K562 (cell line): Measurements from ENCODE around the gene PBRM1. TPM values are rescaled to one million over a fixed set of nuclear protein-coding genes. Genes with fewer than 3 reads are reported as not detected.
A peak's percentile ranks its signal among the peaks of the same experiment; 100 is the strongest.

Experiments used
- ATAC-seq: fragments of 200-7000 bp; cut with Tn5 transposase; 3 replicates; pipeline ENCODE4 v1.9.1; 2020; ENCODE audit warnings: moderate library complexity
- BruUV-seq: library from RNA; stranded (reverse); fragments of 400-500 nt; replicated peaks from 2 replicates; lab custom pipeline; 2021; lab: Mats Ljungman, UMichigan
- CTCF ChIA-PET: fragments of 300-600 bp; formaldehyde crosslinking; extraction: SDS; loops from one replicate; lab custom pipeline; 2021; ENCODE audit warnings: low intra/inter-chr PET ratio; lab: Yijun Ruan, JAX
- POLR2A ChIA-PET: fragments of 300-600, 350-650 bp; sonication (Branson Sonifier 250); formaldehyde crosslinking; extraction: SDS; loops from one replicate; lab custom pipeline; 2021; ENCODE audit warnings: antibody characterized with exemption, inconsistent platforms; lab: Yijun Ruan, JAX
- DNase-seq, 4 experiments: peaks; one replicate each; pipeline versions ENCODE4 v3.0.0 to v3.0.0-alpha.2; 2011 to 2018; ENCODE audit warnings: low spot score in 3 of 4, mixed read lengths in 3 of 4; ENCODE audit errors: extremely low read depth in 1 of 4
- FAIRE-seq: peaks from 2 replicates; lab custom pipeline; 2011; peaks lifted over from hg19 to GRCh38; lab: Jason Lieb, UNC
- H2AFZ ChIP-seq: 2 replicates; pipeline ENCODE4 v1.6.0; 2011; ENCODE audit warnings: low read depth, low read length, control low read depth, inconsistent platforms
- H3K27ac ChIP-seq: fragments of 200-600 bp; 3 replicates; pipeline ENCODE4 v1.8.0; 2011; ENCODE audit warnings: low read depth, mild to moderate bottlenecking, control low read depth, inconsistent platforms, low read length, moderate library complexity, mixed read lengths; ENCODE audit errors: extremely low read depth
- H3K27me3 ChIP-seq, 2 experiments: fragments of 300-600 bp in 1 of 2; 2 replicates in 1 of 2; 3 replicates in 1 of 2; pipeline versions ENCODE4 v1.6.0 to v1.8.0; 2011; ENCODE audit warnings: inconsistent platforms in 2 of 2, low read length in 2 of 2, mild to moderate bottlenecking in 1 of 2, mixed read lengths in 1 of 2, moderate library complexity in 1 of 2; ENCODE audit not compliant: control insufficient read depth in 2 of 2, insufficient read depth in 2 of 2
- H3K36me3 ChIP-seq: fragments of 300-600 bp; 3 replicates; pipeline ENCODE4 v1.8.0; 2011; ENCODE audit warnings: mild to moderate bottlenecking, low read length, inconsistent platforms; ENCODE audit not compliant: control insufficient read depth, insufficient read depth
- H3K4me1 ChIP-seq, 2 experiments: fragments of 200-600 bp in 1 of 2; replicated peaks in 1 of 2; 2 replicates in 1 of 2; 3 replicates in 1 of 2; pipeline versions ENCODE4 v1.5.1 to v1.8.0; 2011; ENCODE audit warnings: inconsistent platforms in 2 of 2, low read length in 2 of 2, mild to moderate bottlenecking in 1 of 2, mixed read lengths in 1 of 2, moderate library complexity in 1 of 2; ENCODE audit not compliant: control insufficient read depth in 2 of 2, insufficient read depth in 2 of 2
- H3K4me2 ChIP-seq: 2 replicates; pipeline ENCODE4 v1.6.1; 2011; ENCODE audit warnings: low read length, control low read depth, inconsistent platforms, mixed read lengths; ENCODE audit not compliant: insufficient read depth
- H3K4me3 ChIP-seq: fragments of 200-600 bp; sonication (generic), shearing (Covaris generic); 2 replicates; pipeline ENCODE4 v1.5.1; 2016; ENCODE audit warnings: control low read depth, inconsistent platforms
- H3K79me2 ChIP-seq: fragments of 200-600 bp; 3 replicates; pipeline ENCODE4 v1.8.0; 2011; ENCODE audit warnings: low read length, inconsistent platforms; ENCODE audit not compliant: control insufficient read depth, insufficient read depth
- H3K9ac ChIP-seq, 2 experiments: 2 replicates each; pipeline versions ENCODE4 v1.6.0 to v1.6.1; 2011; ENCODE audit warnings: low read depth in 2 of 2, low read length in 2 of 2, control low read depth in 1 of 2, inconsistent platforms in 1 of 2, mild to moderate bottlenecking in 1 of 2, mixed read lengths in 1 of 2; ENCODE audit not compliant: insufficient read depth in 1 of 2
- H3K9me1 ChIP-seq: one replicate; pipeline ENCODE4 v1.6.0; 2011; ENCODE audit warnings: inconsistent platforms, mild to moderate bottlenecking, low read length, moderate library complexity; ENCODE audit not compliant: control insufficient read depth, insufficient read depth
- H3K9me3 ChIP-seq: replicated peaks from 2 replicates; pipeline ENCODE4 v1.5.1; 2011; ENCODE audit warnings: low read depth, low read length, inconsistent platforms; ENCODE audit not compliant: control insufficient read depth, insufficient read depth
- H4K20me1 ChIP-seq: replicated peaks from 2 replicates; pipeline ENCODE4 v1.6.1; 2011; ENCODE audit warnings: low read length, inconsistent platforms, mixed read lengths; ENCODE audit not compliant: control insufficient read depth, insufficient read depth
- ETS2 ChIP-seq: IDR thresholded peaks from 2 replicates; pipeline ENCODE4 v1.6.1; 2016; ENCODE audit warnings: borderline replicate concordance, missing genetic modification characterization, mild to moderate bottlenecking, moderate library complexity, missing compliant biosample characterization; ENCODE audit not compliant: poor library complexity, severe bottlenecking
- GABPB1 ChIP-seq: sonication (generic); formaldehyde crosslinking; IDR thresholded peaks from 2 replicates; pipeline ENCODE4 v1.8.0; 2022; ENCODE audit warnings: mild to moderate bottlenecking, missing genetic modification reagents
- JUNB ChIP-seq: fragments of 450-650 bp; formaldehyde crosslinking; conservative IDR thresholded peaks from 2 replicates; pipeline ENCODE4 v1.4.0; 2020; ENCODE audit warnings: mild to moderate bottlenecking
- KDM1A ChIP-seq, 2 experiments: fragments of 450-650 bp; IDR thresholded peaks; 2 replicates each; pipeline ENCODE4 v1.6.1; 2016; ENCODE audit warnings: mild to moderate bottlenecking in 2 of 2
- KDM2B ChIP-seq: fragments of 250-450 bp; sonication (Bioruptor Pico); IDR thresholded peaks from 2 replicates; pipeline ENCODE4 v1.8.0; 2021; ENCODE audit warnings: mild to moderate bottlenecking, moderate library complexity
- PCBP2 ChIP-seq: fragments of 200-400 bp; formaldehyde crosslinking; IDR thresholded peaks from 2 replicates; pipeline ENCODE4 v1.6.1; 2018; ENCODE audit warnings: low read length, low read depth, mild to moderate bottlenecking, moderate library complexity; ENCODE audit not compliant: poor library complexity, severe bottlenecking
- PHF8 ChIP-seq: fragments of 200-600 bp; sonication (generic); IDR thresholded peaks from 2 replicates; pipeline ENCODE4 v1.6.1; 2012; ENCODE audit warnings: mixed run types, mild to moderate bottlenecking, inconsistent platforms, low read length, moderate library complexity, borderline replicate concordance
- PHTF2 ChIP-seq: fragments of 250-450 bp; sonication (Bioruptor Pico); IDR thresholded peaks from 2 replicates; pipeline ENCODE4 v1.5.0; 2021; ENCODE audit warnings: mild to moderate bottlenecking
- POLR3A ChIP-seq: IDR thresholded peaks from 2 replicates; pipeline ENCODE4 v1.6.1; 2011; ENCODE audit warnings: borderline replicate concordance, mild to moderate bottlenecking, moderate library complexity; ENCODE audit not compliant: insufficient read length, insufficient read depth; ENCODE audit errors: extremely low read depth
- RBM25 ChIP-seq: fragments of 200-400 bp; formaldehyde crosslinking; IDR thresholded peaks from 2 replicates; pipeline ENCODE4 v1.6.1; 2018; ENCODE audit warnings: low read length, low read depth, moderate library complexity; ENCODE audit not compliant: severe bottlenecking
- WGBS: fragments of 100-300 bp; shearing (Covaris generic); methylation state at CpG from one replicate; pipeline ENCODE4 v1.1.6; 2016; ENCODE audit warnings: low coverage, mixed read lengths; ENCODE audit not compliant: insufficient coverage; ENCODE audit errors: missing lambda C conversion rate; 5-methylcytosine and 5-hydroxymethylcytosine counted together
- in situ Hi-C: fragments of 300-500 bp; cut with MboI; formaldehyde crosslinking; loops from 4 replicates; pipeline ENCODE4 v1.15.0; 2018; ENCODE audit warnings: inconsistent platforms, mixed read lengths
- intact Hi-C: fragments of 100-400 bp; cut with micrococcal nuclease; formaldehyde crosslinking; loops from 2 replicates; pipeline ENCODE4 v1.14.2; 2022
- polyA plus RNA-seq, 8 experiments: library from polyadenylated mRNA; depleted of rRNA in 4 of 8; stranded (reverse) in 5 of 8; unstranded in 3 of 8; fragments of >200 nt; fragmentation: Nextera tagmentation in 2 of 8; fragmentation: Illumina TruSeq in 1 of 8; extraction: Ambion mirVana in 2 of 8; extraction: Trizol in 1 of 8; gene quantifications; 2 replicates each; pipeline versions ENCODE4 v1.2.1 to v1.2.3, GENCODE V29; 2011 to 2014; ENCODE audit warnings: inconsistent platforms in 1 of 8, missing spikeins in 1 of 8
- total RNA-seq, 7 experiments: library from RNA; depleted of rRNA in 6 of 7; stranded (reverse); fragments of >200 nt in 6 of 7; fragmentation: Illumina TruSeq in 2 of 7; extraction: Trizol in 2 of 7; gene quantifications; 2 replicates each; pipeline versions ENCODE4 v1.2.1 to v1.2.3, GENCODE V29; 2011 to 2021; ENCODE audit warnings: low replicate concordance in 1 of 7
- TF ChIP-seq, protein P1 (sequence below): fragments of 250-450 bp; sonication (Bioruptor Pico); IDR thresholded peaks from 2 replicates; pipeline ENCODE4 v1.5.0; 2020; ENCODE audit warnings: mild to moderate bottlenecking
- TF ChIP-seq, protein P2 (sequence below): fragments of 450-650 bp; conservative IDR thresholded peaks from 2 replicates; pipeline ENCODE4 v1.6.1; 2016; ENCODE audit warnings: missing genetic modification characterization, low read depth, mild to moderate bottlenecking, control low read depth, missing compliant biosample characterization
- TF ChIP-seq, protein P3 (sequence below): sonication (generic); formaldehyde crosslinking; IDR thresholded peaks from 2 replicates; pipeline ENCODE4 v1.8.0; 2022; ENCODE audit warnings: mild to moderate bottlenecking, missing genetic modification reagents

PBRM1 gene
- total and polyA plus RNA-seq, 9 of the 15 experiments (the other 6 are each of a cell fraction or from before 2014, with no cell fraction given) = 3.9 to 31.8 (median 19.0) TPM

DNA sequence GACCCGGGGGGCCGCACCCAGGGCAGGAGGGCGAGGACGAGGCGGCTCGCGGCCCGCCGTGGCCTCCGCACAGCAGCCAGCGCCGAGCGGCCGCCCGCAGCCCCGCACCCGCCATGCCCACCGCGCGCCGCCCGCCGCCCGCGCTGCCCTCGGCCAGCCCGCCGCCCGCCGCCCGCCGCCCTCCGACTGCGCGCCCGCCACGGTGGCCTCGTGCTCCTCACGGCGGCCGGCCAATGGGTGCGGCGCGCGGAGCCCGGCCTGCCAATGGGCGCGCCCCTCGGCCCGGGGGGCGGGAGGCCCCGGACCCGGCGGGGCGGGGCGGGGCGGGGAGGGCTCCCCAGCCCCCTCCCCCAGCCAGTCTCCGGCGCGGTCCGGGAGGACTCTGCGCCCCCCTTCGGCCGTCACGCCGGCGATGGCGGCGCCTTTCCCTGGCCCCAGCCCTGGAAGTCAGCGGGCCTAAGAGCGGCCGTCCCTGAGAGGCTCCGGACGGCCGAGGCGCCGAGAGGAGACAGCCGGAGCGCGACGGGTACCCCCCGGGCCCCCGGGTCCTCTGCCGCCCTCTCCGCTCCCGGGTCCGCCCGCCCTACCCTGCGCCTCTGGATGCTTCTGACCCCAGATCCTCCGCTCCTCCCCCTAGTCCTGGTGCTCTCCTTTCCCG is 152.0 kb downstream of the PBRM1 start, which contains the start of gene NT5DC2:
Gene NT5DC2 (minus strand): TSS at position 235 of the 658 bp plus-strand sequence. CDS start 120 bp downstream, at position 115.
- H3K79me2 ChIP-seq = peaks cover 87% of the 10 kb centered on the region
- no peak for TF ChIP-seq ETS2
- TF ChIP-seq PCBP2 = no peak
- TF ChIP-seq, protein P1, sequence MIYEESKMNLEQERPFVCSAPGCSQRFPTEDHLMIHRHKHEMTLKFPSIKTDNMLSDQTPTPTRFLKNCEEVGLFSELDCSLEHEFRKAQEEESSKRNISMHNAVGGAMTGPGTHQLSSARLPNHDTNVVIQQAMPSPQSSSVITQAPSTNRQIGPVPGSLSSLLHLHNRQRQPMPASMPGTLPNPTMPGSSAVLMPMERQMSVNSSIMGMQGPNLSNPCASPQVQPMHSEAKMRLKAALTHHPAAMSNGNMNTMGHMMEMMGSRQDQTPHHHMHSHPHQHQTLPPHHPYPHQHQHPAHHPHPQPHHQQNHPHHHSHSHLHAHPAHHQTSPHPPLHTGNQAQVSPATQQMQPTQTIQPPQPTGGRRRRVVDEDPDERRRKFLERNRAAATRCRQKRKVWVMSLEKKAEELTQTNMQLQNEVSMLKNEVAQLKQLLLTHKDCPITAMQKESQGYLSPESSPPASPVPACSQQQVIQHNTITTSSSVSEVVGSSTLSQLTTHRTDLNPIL (CRISPR knock-in tag) = no peak
- TF ChIP-seq JUNB = no peak
- TF ChIP-seq RBM25 = peak; percentile 66
- TF ChIP-seq, protein P2, sequence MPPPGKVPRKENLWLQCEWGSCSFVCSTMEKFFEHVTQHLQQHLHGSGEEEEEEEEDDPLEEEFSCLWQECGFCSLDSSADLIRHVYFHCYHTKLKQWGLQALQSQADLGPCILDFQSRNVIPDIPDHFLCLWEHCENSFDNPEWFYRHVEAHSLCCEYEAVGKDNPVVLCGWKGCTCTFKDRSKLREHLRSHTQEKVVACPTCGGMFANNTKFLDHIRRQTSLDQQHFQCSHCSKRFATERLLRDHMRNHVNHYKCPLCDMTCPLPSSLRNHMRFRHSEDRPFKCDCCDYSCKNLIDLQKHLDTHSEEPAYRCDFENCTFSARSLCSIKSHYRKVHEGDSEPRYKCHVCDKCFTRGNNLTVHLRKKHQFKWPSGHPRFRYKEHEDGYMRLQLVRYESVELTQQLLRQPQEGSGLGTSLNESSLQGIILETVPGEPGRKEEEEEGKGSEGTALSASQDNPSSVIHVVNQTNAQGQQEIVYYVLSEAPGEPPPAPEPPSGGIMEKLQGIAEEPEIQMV (tag) = peak; percentile 98
- peak; percentile 55; the same call in 1 of the 2 replicates for TF ChIP-seq KDM2B
- TF ChIP-seq, protein P3, sequence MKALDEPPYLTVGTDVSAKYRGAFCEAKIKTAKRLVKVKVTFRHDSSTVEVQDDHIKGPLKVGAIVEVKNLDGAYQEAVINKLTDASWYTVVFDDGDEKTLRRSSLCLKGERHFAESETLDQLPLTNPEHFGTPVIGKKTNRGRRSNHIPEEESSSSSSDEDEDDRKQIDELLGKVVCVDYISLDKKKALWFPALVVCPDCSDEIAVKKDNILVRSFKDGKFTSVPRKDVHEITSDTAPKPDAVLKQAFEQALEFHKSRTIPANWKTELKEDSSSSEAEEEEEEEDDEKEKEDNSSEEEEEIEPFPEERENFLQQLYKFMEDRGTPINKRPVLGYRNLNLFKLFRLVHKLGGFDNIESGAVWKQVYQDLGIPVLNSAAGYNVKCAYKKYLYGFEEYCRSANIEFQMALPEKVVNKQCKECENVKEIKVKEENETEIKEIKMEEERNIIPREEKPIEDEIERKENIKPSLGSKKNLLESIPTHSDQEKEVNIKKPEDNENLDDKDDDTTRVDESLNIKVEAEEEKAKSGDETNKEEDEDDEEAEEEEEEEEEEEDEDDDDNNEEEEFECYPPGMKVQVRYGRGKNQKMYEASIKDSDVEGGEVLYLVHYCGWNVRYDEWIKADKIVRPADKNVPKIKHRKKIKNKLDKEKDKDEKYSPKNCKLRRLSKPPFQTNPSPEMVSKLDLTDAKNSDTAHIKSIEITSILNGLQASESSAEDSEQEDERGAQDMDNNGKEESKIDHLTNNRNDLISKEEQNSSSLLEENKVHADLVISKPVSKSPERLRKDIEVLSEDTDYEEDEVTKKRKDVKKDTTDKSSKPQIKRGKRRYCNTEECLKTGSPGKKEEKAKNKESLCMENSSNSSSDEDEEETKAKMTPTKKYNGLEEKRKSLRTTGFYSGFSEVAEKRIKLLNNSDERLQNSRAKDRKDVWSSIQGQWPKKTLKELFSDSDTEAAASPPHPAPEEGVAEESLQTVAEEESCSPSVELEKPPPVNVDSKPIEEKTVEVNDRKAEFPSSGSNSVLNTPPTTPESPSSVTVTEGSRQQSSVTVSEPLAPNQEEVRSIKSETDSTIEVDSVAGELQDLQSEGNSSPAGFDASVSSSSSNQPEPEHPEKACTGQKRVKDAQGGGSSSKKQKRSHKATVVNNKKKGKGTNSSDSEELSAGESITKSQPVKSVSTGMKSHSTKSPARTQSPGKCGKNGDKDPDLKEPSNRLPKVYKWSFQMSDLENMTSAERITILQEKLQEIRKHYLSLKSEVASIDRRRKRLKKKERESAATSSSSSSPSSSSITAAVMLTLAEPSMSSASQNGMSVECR (CRISPR knock-in tag) = no peak
- peak; percentile 56; the same call in 1 of the 2 replicates for TF ChIP-seq PHF8
- TF ChIP-seq POLR3A = no peak
- TF ChIP-seq GABPB1 = no peak
- TF ChIP-seq PHTF2 (CRISPR knock-in tag) = no peak
- TF ChIP-seq KDM1A (IDR thresholded peaks at IDR 0.05) = peak in 1 of 2 experiments; percentile 75; a peak in 2 of 4 replicates

More for the DNA sequence above, 152.0 kb downstream of the PBRM1 start, which contains the start of gene NT5DC2:
- Histone ChIP-seq H3K27ac (peak within 1 kb of the TSS; percentile 82), H4K20me1 (peaks cover 24% of the 10 kb centered on the region), H3K4me3 (peak within 1 kb of the TSS; percentile 75), H3K4me1 (peaks cover 32 to 54% of the 10 kb centered on the region in 2 experiments), H2AFZ (peak within 1 kb of the TSS; percentile 83), H3K9me3 (no peaks in the 10 kb centered on the region), H3K27me3 (no peaks in the 10 kb centered on the region), H3K4me2 (peak within 1 kb of the TSS; percentile 85), H3K9ac (peak within 1 kb of the TSS; percentile 82 to 92), H3K36me3 (peaks cover 43% of the 10 kb centered on the region; the same call in 2 of the 3 replicates), H3K9me1 (peaks cover 17% of the 10 kb centered on the region)
- intact Hi-C loops = loop anchor here (2.0 kb wide), 1 partner anchor 51 kb away; no protein-coding TSS in a partner anchor
- no CpG with 5 or more reads among the region's 91 CpGs for WGBS
- peak; percentile 41 for ATAC-seq
- DNase-seq = peak; percentile 79 to 94 (median 90)
- CTCF ChIA-PET = no interaction called here
- no peak for FAIRE-seq
- BruUV-seq = no TSS peak
- POLR2A ChIA-PET = interaction anchor here (0.6 to 1.3 kb wide), 2 partner anchors 14 to 28 kb away, joined by 5 read pairs; no protein-coding TSS in a partner anchor
- in situ Hi-C loops = no loop called here
